ENCODE data around the gene YES1. TPM values are rescaled to one million over a fixed set of nuclear protein-coding genes. Genes with fewer than 3 reads are reported as not detected.

The YES1 gene
- total RNA-seq, 1 experiment from 2014 or later: 84.5 TPM

DNA sequence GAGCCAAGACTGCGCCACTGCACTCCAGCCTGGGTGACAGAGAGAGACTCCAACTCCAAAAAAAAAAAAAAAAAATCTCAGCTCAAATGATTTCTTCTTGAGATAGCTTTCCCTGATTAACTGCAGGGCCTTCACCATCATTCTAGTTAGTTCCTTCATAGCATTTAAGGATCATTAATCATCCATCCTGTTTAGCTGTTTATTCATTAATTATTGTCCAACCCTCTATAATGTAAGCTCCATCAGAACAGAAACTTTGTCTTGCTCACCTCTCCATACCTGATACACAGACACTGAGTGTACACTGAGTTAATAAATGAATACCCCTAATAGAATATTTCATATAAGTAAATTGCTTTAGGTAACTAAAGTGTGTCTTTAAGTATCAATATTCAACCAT lies 57.4 kb downstream of the YES1 start:
- Histone ChIP-seq H3K4me3 (replicated peaks in 1 of 2; ENCODE audit: low read depth in 1 of 2, low read length in 2 of 2) (no peak overlapping the region), H3K9me2 (ENCODE audit: insufficient read depth) (no peaks in the 10 kb centered on the region), H3K27ac (ENCODE audit: low read depth, low read length) (no peak overlapping the region), H3K4me2 (ENCODE audit: low read length) (no peak overlapping the region), H3K4me1 (ENCODE audit: control insufficient read depth in 1 of 2, insufficient read depth in 2 of 2, low read length in 2 of 2) (no peaks in the 10 kb centered on the region), H3K27me3 (ENCODE audit: insufficient read depth, low read length) (no peaks in the 10 kb centered on the region), H2AFZ (ENCODE audit: low read depth, low read length, poor library complexity, severe bottlenecking) (no peak overlapping the region), H4K20me1 (ENCODE audit: insufficient read depth) (no peaks in the 10 kb centered on the region; the same call in 1 of the 2 replicates), H3K36me3 (ENCODE audit: control insufficient read depth in 1 of 2, insufficient read depth in 2 of 2, low read length in 2 of 2) (peaks cover 3 to 10% of the 10 kb centered on the region in 2 experiments; a peak in 3 of 4 replicates), H3K79me2 (ENCODE audit: insufficient read depth, low read length) (peaks cover 14% of the 10 kb centered on the region), H3K9me3 (ENCODE audit: control insufficient read depth in 1 of 2, insufficient read depth in 1 of 2, low read depth in 1 of 2, low read length in 2 of 2) (no peaks in the 10 kb centered on the region), H3K9ac (ENCODE audit: low read length) (no peak overlapping the region)
- no TSS peak for BruUV-seq (replicated peaks)
- intact Hi-C loops (cut with micrococcal nuclease): no loop called here
- POLR2A ChIA-PET: no interaction called here
- ATAC-seq (no peak), DNase-seq (ENCODE audit: low read depth, low spot score) (no peak)
- RAD21 ChIA-PET (ENCODE audit: low non-redundant PET in 1 of 2, low total read pairs in 2 of 2, uncharacterized antibody in 2 of 2, unreplicated experiment in 2 of 2): no interaction called here
- CTCF ChIA-PET: interaction anchor here (1.4 kb wide), 1 partner anchor 76 kb away, joined by 4 read pairs; no protein-coding TSS in a partner anchor
- no peak for TF ChIP-seq FOSL1 (IDR thresholded peaks at IDR 0.05; ENCODE audit: low read depth)
- TF ChIP-seq CBX3 (IDR thresholded peaks at IDR 0.05; ENCODE audit: low read depth): no peak
- no peak for TF ChIP-seq JUND (IDR thresholded peaks at IDR 0.05)
- TF ChIP-seq ELF1 (IDR thresholded peaks at IDR 0.05; ENCODE audit: borderline replicate concordance, low read depth): no peak
- TF ChIP-seq, protein P1, sequence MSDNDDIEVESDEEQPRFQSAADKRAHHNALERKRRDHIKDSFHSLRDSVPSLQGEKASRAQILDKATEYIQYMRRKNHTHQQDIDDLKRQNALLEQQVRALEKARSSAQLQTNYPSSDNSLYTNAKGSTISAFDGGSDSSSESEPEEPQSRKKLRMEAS (IDR thresholded peaks at IDR 0.05): no peak
- TF ChIP-seq, protein P2, sequence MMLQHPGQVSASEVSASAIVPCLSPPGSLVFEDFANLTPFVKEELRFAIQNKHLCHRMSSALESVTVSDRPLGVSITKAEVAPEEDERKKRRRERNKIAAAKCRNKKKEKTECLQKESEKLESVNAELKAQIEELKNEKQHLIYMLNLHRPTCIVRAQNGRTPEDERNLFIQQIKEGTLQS (IDR thresholded peaks at IDR 0.05): no peak

DNA sequence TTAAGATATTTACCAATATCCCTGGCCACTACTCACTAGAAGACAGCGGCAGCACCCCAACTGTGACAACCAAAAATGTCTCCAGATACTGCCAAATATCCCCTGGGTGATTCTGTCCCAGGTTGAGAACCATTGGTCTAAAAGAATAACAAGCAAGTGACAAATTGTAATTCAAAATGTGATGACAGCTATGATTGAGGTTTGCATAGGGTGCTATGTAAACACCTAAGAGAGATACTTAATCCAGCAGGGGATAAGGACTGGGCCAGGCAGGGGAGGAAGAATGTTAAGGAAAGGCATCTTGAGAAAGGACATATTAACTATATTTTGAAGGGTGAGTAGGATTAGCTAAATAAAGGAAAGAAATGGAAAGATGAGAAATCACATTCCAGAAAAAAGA lies 61.6 kb downstream of the YES1 start:
- intact Hi-C loops (cut with micrococcal nuclease): no loop called here
- Histone ChIP-seq H3K79me2 (ENCODE audit: insufficient read depth, low read length) (no peaks in the 10 kb centered on the region; the same call in 1 of the 2 replicates), H3K36me3 (ENCODE audit: control insufficient read depth in 1 of 2, insufficient read depth in 2 of 2, low read length in 2 of 2) (peaks cover 8 to 11% of the 10 kb centered on the region in 2 experiments; a peak in 3 of 4 replicates), H3K27ac (ENCODE audit: low read depth, low read length) (no peak overlapping the region), H3K27me3 (ENCODE audit: insufficient read depth, low read length) (no peaks in the 10 kb centered on the region), H3K9ac (ENCODE audit: low read length) (no peak overlapping the region), H3K4me2 (ENCODE audit: low read length) (no peak overlapping the region), H3K4me1 (ENCODE audit: control insufficient read depth in 1 of 2, insufficient read depth in 2 of 2, low read length in 2 of 2) (no peaks in the 10 kb centered on the region), H3K9me2 (ENCODE audit: insufficient read depth) (no peaks in the 10 kb centered on the region), H3K9me3 (ENCODE audit: control insufficient read depth in 1 of 2, insufficient read depth in 1 of 2, low read depth in 1 of 2, low read length in 2 of 2) (no peaks in the 10 kb centered on the region), H2AFZ (ENCODE audit: low read depth, low read length, poor library complexity, severe bottlenecking) (no peak overlapping the region), H3K4me3 (replicated peaks in 1 of 2; ENCODE audit: low read depth in 1 of 2, low read length in 2 of 2) (no peak overlapping the region), H4K20me1 (ENCODE audit: insufficient read depth) (no peaks in the 10 kb centered on the region; the same call in 1 of the 2 replicates)
- TF ChIP-seq TCF7L2 (IDR thresholded peaks at IDR 0.05; ENCODE audit: borderline replicate concordance, extremely low read depth, insufficient read depth, insufficient read length): no peak
- TF ChIP-seq, protein P3, sequence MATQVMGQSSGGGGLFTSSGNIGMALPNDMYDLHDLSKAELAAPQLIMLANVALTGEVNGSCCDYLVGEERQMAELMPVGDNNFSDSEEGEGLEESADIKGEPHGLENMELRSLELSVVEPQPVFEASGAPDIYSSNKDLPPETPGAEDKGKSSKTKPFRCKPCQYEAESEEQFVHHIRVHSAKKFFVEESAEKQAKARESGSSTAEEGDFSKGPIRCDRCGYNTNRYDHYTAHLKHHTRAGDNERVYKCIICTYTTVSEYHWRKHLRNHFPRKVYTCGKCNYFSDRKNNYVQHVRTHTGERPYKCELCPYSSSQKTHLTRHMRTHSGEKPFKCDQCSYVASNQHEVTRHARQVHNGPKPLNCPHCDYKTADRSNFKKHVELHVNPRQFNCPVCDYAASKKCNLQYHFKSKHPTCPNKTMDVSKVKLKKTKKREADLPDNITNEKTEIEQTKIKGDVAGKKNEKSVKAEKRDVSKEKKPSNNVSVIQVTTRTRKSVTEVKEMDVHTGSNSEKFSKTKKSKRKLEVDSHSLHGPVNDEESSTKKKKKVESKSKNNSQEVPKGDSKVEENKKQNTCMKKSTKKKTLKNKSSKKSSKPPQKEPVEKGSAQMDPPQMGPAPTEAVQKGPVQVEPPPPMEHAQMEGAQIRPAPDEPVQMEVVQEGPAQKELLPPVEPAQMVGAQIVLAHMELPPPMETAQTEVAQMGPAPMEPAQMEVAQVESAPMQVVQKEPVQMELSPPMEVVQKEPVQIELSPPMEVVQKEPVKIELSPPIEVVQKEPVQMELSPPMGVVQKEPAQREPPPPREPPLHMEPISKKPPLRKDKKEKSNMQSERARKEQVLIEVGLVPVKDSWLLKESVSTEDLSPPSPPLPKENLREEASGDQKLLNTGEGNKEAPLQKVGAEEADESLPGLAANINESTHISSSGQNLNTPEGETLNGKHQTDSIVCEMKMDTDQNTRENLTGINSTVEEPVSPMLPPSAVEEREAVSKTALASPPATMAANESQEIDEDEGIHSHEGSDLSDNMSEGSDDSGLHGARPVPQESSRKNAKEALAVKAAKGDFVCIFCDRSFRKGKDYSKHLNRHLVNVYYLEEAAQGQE (IDR thresholded peaks at IDR 0.05; ENCODE audit: low read depth): no peak
- no peak for TF ChIP-seq CEBPB (IDR thresholded peaks at IDR 0.05; ENCODE audit: low read depth)
- TF ChIP-seq JUND (IDR thresholded peaks at IDR 0.05): no peak
- no peak for TF ChIP-seq SP1 (IDR thresholded peaks at IDR 0.05; ENCODE audit: low read depth)
- no peak for TF ChIP-seq FOSL1 (IDR thresholded peaks at IDR 0.05; ENCODE audit: low read depth)
- ChIA-PET RAD21 (ENCODE audit: low non-redundant PET in 1 of 2, low total read pairs in 2 of 2, uncharacterized antibody in 2 of 2, unreplicated experiment in 2 of 2) (no interaction called here), CTCF (no interaction called here), POLR2A (no interaction called here)
- ATAC-seq (no peak), DNase-seq (ENCODE audit: low read depth, low spot score) (no peak)
- no TSS peak for BruUV-seq (replicated peaks)
